Middle frontal gyrus (tissue), 1 donor: ENCODE data around the gene FBXO47.

Experiments
- DNase-seq: peaks from one replicate; pipeline ENCODE4 v3.0.0-alpha.2; 2015; ENCODE audit warnings: low spot score; ENCODE audit errors: extremely low spot score

FBXO47 gene

GRCh38 chr17:38905375-38905774 is 61.8 kb downstream of the FBXO47 start:
- DNase-seq = no peak

- DNase-seq = no peak
These were observed 62.3 kb downstream of the FBXO47 start for GRCh38 chr17:38904892-38905291.

- DNase-seq = no peak
These were observed 63.8 kb downstream of the FBXO47 start for GRCh38 chr17:38903404-38903803.

GRCh38 chr17:38900978-38901656 is 66.1 kb downstream of the FBXO47 start:
- DNase-seq = no peak

GRCh38 chr17:38899421-38899820 is 67.8 kb downstream of the FBXO47 start:
- DNase-seq = no peak

- no peak for DNase-seq
These were observed 68.3 kb downstream of the FBXO47 start for GRCh38 chr17:38898812-38899348.

GRCh38 chr17:38898291-38898679 is 68.9 kb downstream of the FBXO47 start:
- DNase-seq = no peak

- DNase-seq = no peak
These were observed 69.4 kb downstream of the FBXO47 start for GRCh38 chr17:38897671-38898290.

- DNase-seq = no peak
These were observed 70.0 kb downstream of the FBXO47 start for GRCh38 chr17:38897176-38897575.

- DNase-seq = no peak
These were observed 70.8 kb downstream of the FBXO47 start for GRCh38 chr17:38896346-38896954.

- DNase-seq = no peak
These were observed 72.9 kb downstream of the FBXO47 start for GRCh38 chr17:38894276-38894675.

GRCh38 chr17:38893607-38894006 is 73.6 kb downstream of the FBXO47 start:
- no peak for DNase-seq

GRCh38 chr17:38893113-38893512 is 74.1 kb downstream of the FBXO47 start:
- DNase-seq = no peak

- DNase-seq = no peak
These were observed 74.6 kb downstream of the FBXO47 start for GRCh38 chr17:38892620-38893019.

- DNase-seq = no peak
These were observed 75.1 kb downstream of the FBXO47 start for GRCh38 chr17:38892083-38892482.

- DNase-seq = no peak
These were observed 75.8 kb downstream of the FBXO47 start for GRCh38 chr17:38891441-38891840.

- DNase-seq = no peak
These were observed 76.8 kb downstream of the FBXO47 start for GRCh38 chr17:38890410-38890746.

- no peak for DNase-seq
These were observed 77.3 kb downstream of the FBXO47 start for GRCh38 chr17:38889745-38890409.

- no peak for DNase-seq
These were observed 78.4 kb downstream of the FBXO47 start for GRCh38 chr17:38888842-38889241.

GRCh38 chr17:38886643-38887010 is 80.6 kb downstream of the FBXO47 start:
- DNase-seq = no peak
